ENCODE data around the gene RPS29.

GRCh38 chr14:49614196-49614595, 28.0 kb upstream of the RPS29 start:
- TF ChIP-seq CTCF (IDR thresholded peaks at IDR 0.05 in 2 of 3, conservative IDR thresholded peaks at IDR 0.05 in 1 of 3; ENCODE audit: control insufficient read depth in 2 of 3, extremely low read depth in 1 of 3, insufficient read depth in 1 of 3, low read depth in 3 of 3, low read length in 3 of 3) (no peak), NR2C2 (IDR thresholded peaks at IDR 0.05; ENCODE audit: borderline replicate concordance, control insufficient read depth, insufficient read length, low read depth) (no peak), ZZZ3 (IDR thresholded peaks at IDR 0.05; ENCODE audit: control insufficient read depth, insufficient read length, low read depth) (no peak), SP1 (IDR thresholded peaks at IDR 0.05; ENCODE audit: low read depth, low read length) (no peak), POLR2A (IDR thresholded peaks at IDR 0.05; ENCODE audit: low read depth, low read length) (no peak), RAD21 (IDR thresholded peaks at IDR 0.05; ENCODE audit: insufficient read depth, low read depth, low read length) (no peak), NFYB (IDR thresholded peaks at IDR 0.05; ENCODE audit: insufficient read depth, low read depth, low read length) (no peak), MAX (IDR thresholded peaks at IDR 0.05; ENCODE audit: low read depth, low read length) (no peak), CHD1 (IDR thresholded peaks at IDR 0.05; ENCODE audit: low read depth, low read length) (no peak), EP300 (IDR thresholded peaks at IDR 0.05; ENCODE audit: borderline replicate concordance in 1 of 2, control insufficient read depth in 1 of 2, low read depth in 2 of 2, low read length in 2 of 2) (no peak), SIN3A (IDR thresholded peaks at IDR 0.05; ENCODE audit: low read depth, low read length) (no peak), SUZ12 (IDR thresholded peaks at IDR 0.05; ENCODE audit: unreplicated experiment) (no peak), NFXL1 (IDR thresholded peaks at IDR 0.05; ENCODE audit: borderline replicate concordance) (no peak), POU2F2 (IDR thresholded peaks at IDR 0.05; ENCODE audit: borderline replicate concordance, low read depth, low read length) (no peak)

Measured in GM12878 (cell line).